A673 (cell line): ENCODE data around the gene PCDHGB6.
"Not testable (repeated sequence)": the region's sequence is repeated elsewhere in the genome, so short reads cannot be mapped to it uniquely, and the experiment has no call there.

Experiments used
- EZH2 ChIP-seq: fragments of 200-600 bp; sonication (generic); IDR thresholded peaks from 2 replicates; pipeline ENCODE4 v1.6.1; 2017; ENCODE audit warnings: borderline replicate concordance, low read depth, mild to moderate bottlenecking, mixed read lengths, antibody characterized with exemption, low read length; ENCODE audit not compliant: poor library complexity, severe bottlenecking
- TF ChIP-seq, protein P1 (sequence below): fragments of 300-800, 200-600 bp; sonication (generic); conservative IDR thresholded peaks from 2 replicates; pipeline ENCODE4 v1.5.1; 2017; ENCODE audit warnings: low read depth, mild to moderate bottlenecking, antibody characterized with exemption, low read length, moderate library complexity, mixed read lengths

DNA sequence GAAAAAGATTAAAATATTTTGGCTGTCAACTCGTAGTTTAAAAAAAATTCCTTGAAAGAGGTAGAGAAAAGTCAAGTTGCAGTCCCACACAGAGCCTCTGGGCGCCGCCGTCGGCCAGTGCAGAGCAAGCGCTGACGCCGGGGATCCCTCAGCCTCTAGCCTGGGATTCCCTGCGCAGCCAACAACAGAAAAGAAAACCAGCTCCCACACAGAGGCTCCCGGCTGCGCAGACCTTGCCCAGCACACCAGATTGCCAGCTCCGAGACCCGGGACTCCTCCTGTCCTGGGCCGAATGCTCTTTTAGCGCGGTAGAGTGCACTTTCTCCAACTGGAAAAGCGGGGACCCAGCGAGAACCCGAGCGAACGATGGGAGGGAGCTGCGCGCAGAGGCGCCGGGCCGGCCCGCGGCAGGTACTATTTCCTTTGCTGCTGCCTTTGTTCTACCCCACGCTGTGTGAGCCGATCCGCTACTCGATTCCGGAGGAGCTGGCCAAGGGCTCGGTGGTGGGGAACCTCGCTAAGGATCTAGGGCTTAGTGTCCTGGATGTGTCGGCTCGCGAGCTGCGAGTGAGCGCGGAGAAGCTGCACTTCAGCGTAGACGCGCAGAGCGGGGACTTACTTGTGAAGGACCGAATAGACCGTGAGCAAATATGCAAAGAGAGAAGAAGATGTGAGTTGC, 9.8 kb downstream of the PCDHGB6 start, which contains the start of gene PCDHGB7:
- TF ChIP-seq, protein P1, sequence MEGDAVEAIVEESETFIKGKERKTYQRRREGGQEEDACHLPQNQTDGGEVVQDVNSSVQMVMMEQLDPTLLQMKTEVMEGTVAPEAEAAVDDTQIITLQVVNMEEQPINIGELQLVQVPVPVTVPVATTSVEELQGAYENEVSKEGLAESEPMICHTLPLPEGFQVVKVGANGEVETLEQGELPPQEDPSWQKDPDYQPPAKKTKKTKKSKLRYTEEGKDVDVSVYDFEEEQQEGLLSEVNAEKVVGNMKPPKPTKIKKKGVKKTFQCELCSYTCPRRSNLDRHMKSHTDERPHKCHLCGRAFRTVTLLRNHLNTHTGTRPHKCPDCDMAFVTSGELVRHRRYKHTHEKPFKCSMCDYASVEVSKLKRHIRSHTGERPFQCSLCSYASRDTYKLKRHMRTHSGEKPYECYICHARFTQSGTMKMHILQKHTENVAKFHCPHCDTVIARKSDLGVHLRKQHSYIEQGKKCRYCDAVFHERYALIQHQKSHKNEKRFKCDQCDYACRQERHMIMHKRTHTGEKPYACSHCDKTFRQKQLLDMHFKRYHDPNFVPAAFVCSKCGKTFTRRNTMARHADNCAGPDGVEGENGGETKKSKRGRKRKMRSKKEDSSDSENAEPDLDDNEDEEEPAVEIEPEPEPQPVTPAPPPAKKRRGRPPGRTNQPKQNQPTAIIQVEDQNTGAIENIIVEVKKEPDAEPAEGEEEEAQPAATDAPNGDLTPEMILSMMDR = 0 out of 2 replicates have a peak, but pooled peaks have one; percentile 37
- TF ChIP-seq EZH2 = not testable (repeated sequence)
